ENCODE data around the gene SMCO2. TPM values are rescaled to one million over a fixed set of nuclear protein-coding genes. Genes with fewer than 3 reads are reported as not detected.

The SMCO2 gene
- total RNA-seq, 1 experiment from 2014 or later, result 0.36 TPM

DNA sequence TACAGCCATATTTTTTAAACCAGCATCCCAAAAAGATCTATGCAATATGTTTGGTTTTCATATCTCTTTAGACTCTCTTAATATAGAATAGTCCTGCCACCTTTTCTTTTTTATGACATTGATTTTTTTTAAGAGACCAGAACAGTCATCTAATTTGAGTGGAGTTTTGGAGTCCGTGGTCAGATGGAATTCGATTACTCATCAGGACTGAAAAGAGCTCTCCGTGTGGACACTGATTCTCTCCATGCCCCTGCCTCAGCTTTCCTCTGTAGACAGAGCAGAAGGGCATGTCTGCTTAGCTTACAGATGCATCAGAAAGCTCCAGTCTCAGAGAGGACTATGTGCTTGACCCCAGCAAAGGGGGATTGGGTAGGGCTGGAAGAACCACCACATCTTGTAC is 27.8 kb downstream of the SMCO2 start:
- Histone ChIP-seq H3K4me3 (ENCODE audit: low read depth in 2 of 2, low read length in 2 of 2) (no peak overlapping the region), H3K36me3 (ENCODE audit: control insufficient read depth, insufficient read depth, low read length) (no peaks in the 10 kb centered on the region), H3K27me3 (ENCODE audit: control insufficient read depth, insufficient read depth, low read length) (no peaks in the 10 kb centered on the region), H3K9me3 (ENCODE audit: control insufficient read depth, insufficient read depth, low read depth, low read length) (peaks cover 11% of the 10 kb centered on the region; the same call in 1 of the 2 replicates), H3K4me1 (ENCODE audit: control insufficient read depth, insufficient read depth, low read length) (no peaks in the 10 kb centered on the region), H3K27ac (ENCODE audit: low read length) (no peak overlapping the region)
- intact Hi-C loops (cut with micrococcal nuclease; ENCODE audit: unreplicated experiment), result no loop called here
- CTCF ChIA-PET, result no interaction called here
- ATAC-seq (no peak), DNase-seq (ENCODE audit: low read depth, low spot score) (no peak)
- TF ChIP-seq, protein P1, sequence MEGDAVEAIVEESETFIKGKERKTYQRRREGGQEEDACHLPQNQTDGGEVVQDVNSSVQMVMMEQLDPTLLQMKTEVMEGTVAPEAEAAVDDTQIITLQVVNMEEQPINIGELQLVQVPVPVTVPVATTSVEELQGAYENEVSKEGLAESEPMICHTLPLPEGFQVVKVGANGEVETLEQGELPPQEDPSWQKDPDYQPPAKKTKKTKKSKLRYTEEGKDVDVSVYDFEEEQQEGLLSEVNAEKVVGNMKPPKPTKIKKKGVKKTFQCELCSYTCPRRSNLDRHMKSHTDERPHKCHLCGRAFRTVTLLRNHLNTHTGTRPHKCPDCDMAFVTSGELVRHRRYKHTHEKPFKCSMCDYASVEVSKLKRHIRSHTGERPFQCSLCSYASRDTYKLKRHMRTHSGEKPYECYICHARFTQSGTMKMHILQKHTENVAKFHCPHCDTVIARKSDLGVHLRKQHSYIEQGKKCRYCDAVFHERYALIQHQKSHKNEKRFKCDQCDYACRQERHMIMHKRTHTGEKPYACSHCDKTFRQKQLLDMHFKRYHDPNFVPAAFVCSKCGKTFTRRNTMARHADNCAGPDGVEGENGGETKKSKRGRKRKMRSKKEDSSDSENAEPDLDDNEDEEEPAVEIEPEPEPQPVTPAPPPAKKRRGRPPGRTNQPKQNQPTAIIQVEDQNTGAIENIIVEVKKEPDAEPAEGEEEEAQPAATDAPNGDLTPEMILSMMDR (IDR thresholded peaks at IDR 0.05), result no peak
- TF ChIP-seq TCF7L2 (IDR thresholded peaks at IDR 0.05; ENCODE audit: low read depth, low read length), result no peak
- TF ChIP-seq POLR2AphosphoS5 (IDR thresholded peaks at IDR 0.05; ENCODE audit: low read depth, low read length), result no peak
- POLR2A ChIA-PET, result no interaction called here
- in situ Hi-C loops (cut with HindIII; ENCODE audit: low pct_unique_long_range_greater_than_20kb, low sequenced_read_pairs), result no loop called here
- BruUV-seq (replicated peaks), result no TSS peak

DNA sequence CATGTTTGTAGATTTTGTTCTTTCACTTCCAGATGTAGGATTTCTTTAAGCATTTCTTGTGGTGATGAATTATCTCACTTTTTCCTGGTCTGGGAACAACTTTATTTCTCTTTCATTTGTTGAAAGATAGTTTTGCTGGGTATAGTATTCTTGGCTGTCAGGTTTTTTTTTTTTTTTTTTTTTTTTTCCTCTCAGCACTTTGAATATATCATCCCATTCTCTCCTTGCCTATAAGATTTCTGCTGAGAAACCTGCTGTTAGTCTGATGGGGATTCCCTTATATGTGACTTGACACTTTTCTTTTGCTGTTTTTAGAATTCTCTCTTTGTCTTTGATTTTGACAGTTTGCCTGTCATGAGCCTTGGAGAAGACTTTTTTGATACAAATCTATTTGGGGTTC is 30.5 kb downstream of the SMCO2 start:
- ATAC-seq (no peak), DNase-seq (ENCODE audit: low read depth, low spot score) (no peak)
- in situ Hi-C loops (cut with HindIII; ENCODE audit: low pct_unique_long_range_greater_than_20kb, low sequenced_read_pairs), result no loop called here
- POLR2A ChIA-PET, result no interaction called here
- Histone ChIP-seq H3K27ac (ENCODE audit: low read length) (no peak overlapping the region), H3K27me3 (ENCODE audit: control insufficient read depth, insufficient read depth, low read length) (no peaks in the 10 kb centered on the region), H3K36me3 (ENCODE audit: control insufficient read depth, insufficient read depth, low read length) (no peaks in the 10 kb centered on the region), H3K9me3 (ENCODE audit: control insufficient read depth, insufficient read depth, low read depth, low read length) (peaks cover 11% of the 10 kb centered on the region; the same call in 1 of the 2 replicates), H3K4me1 (ENCODE audit: control insufficient read depth, insufficient read depth, low read length) (no peaks in the 10 kb centered on the region), H3K4me3 (ENCODE audit: low read depth in 2 of 2, low read length in 2 of 2) (no peak overlapping the region)
- BruUV-seq (replicated peaks), result no TSS peak
- intact Hi-C loops (cut with micrococcal nuclease; ENCODE audit: unreplicated experiment), result no loop called here
- CTCF ChIA-PET, result no interaction called here
- TF ChIP-seq POLR2AphosphoS5 (IDR thresholded peaks at IDR 0.05; ENCODE audit: low read depth, low read length) (no peak), TCF7L2 (IDR thresholded peaks at IDR 0.05; ENCODE audit: low read depth, low read length) (no peak), SIN3A (IDR thresholded peaks at IDR 0.05; ENCODE audit: borderline replicate concordance, insufficient read depth, low read depth, low read length) (no peak)
- TF ChIP-seq, protein P2, sequence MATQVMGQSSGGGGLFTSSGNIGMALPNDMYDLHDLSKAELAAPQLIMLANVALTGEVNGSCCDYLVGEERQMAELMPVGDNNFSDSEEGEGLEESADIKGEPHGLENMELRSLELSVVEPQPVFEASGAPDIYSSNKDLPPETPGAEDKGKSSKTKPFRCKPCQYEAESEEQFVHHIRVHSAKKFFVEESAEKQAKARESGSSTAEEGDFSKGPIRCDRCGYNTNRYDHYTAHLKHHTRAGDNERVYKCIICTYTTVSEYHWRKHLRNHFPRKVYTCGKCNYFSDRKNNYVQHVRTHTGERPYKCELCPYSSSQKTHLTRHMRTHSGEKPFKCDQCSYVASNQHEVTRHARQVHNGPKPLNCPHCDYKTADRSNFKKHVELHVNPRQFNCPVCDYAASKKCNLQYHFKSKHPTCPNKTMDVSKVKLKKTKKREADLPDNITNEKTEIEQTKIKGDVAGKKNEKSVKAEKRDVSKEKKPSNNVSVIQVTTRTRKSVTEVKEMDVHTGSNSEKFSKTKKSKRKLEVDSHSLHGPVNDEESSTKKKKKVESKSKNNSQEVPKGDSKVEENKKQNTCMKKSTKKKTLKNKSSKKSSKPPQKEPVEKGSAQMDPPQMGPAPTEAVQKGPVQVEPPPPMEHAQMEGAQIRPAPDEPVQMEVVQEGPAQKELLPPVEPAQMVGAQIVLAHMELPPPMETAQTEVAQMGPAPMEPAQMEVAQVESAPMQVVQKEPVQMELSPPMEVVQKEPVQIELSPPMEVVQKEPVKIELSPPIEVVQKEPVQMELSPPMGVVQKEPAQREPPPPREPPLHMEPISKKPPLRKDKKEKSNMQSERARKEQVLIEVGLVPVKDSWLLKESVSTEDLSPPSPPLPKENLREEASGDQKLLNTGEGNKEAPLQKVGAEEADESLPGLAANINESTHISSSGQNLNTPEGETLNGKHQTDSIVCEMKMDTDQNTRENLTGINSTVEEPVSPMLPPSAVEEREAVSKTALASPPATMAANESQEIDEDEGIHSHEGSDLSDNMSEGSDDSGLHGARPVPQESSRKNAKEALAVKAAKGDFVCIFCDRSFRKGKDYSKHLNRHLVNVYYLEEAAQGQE (IDR thresholded peaks at IDR 0.05; ENCODE audit: insufficient read depth in 1 of 2, low read depth in 2 of 2, low read length in 1 of 2), result no peak
- TF ChIP-seq, protein P1 (IDR thresholded peaks at IDR 0.05), result no peak

Measured in Panc1 (cell line).